ENCODE measurements around the gene BTG3.

GRCh38 chr21:17612023-17612564 lies 607 bp downstream of the BTG3 start:
- TF ChIP-seq EP300 (IDR thresholded peaks at IDR 0.05) = no peak
- no peak for TF ChIP-seq CTCF (IDR thresholded peaks at IDR 0.05)
